ENCODE data around the gene ERCC1.

Gene ERCC1

DNA sequence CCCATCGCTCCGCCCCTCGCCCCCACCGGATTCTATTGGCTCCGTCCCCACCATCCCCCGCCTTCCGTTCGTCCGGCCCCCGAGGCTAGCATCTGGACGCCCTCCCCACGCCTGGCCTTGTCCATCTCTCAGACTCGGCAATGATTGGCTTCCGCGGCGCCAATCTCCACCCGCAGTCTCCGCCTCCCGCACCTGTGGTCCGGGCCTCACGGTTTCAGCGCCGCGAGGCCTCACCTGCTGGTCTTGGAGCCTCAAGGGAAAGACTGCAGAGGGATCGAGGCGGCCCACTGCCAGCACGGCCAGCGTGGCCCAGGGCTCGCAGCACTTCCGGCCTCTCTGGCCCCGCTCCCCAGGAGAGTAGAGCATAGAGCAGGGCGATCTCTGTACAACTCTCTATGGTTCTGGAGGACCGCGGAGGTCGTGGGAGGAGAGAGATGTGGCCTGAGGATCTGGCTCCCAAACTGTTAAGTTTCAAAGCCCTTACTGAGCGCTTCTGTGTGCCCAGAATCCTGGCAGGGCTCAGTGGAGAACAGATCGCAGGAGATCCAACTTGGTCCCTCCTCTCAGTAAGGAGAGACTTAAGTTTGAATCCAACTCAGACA is at the start of gene ERCC1:
ERCC1 (minus strand) TSS at position 329 of the 602 bp plus-strand sequence. CDS start 543 bp downstream, outside the sequence.
- DNase-seq (ENCODE audit: low spot score): peak; percentile 96

DNA sequence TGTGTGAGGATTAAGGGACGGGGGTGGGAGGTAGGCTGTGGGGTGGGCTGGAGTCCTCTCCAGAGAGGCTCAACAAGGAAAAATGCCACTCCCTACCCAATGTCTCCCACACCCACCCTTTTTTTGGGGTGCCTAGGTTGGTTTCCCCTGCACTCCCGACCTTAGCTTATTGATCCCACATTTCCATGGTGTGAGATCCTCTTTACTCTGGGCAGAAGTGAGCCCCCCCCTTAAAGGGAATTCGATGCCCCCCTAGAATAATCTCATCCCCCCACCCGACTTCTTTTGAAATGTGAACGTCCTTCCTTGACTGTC is 49.6 kb upstream of the ERCC1 start:
- DNase-seq (ENCODE audit: low spot score): peak; percentile 12

DNA sequence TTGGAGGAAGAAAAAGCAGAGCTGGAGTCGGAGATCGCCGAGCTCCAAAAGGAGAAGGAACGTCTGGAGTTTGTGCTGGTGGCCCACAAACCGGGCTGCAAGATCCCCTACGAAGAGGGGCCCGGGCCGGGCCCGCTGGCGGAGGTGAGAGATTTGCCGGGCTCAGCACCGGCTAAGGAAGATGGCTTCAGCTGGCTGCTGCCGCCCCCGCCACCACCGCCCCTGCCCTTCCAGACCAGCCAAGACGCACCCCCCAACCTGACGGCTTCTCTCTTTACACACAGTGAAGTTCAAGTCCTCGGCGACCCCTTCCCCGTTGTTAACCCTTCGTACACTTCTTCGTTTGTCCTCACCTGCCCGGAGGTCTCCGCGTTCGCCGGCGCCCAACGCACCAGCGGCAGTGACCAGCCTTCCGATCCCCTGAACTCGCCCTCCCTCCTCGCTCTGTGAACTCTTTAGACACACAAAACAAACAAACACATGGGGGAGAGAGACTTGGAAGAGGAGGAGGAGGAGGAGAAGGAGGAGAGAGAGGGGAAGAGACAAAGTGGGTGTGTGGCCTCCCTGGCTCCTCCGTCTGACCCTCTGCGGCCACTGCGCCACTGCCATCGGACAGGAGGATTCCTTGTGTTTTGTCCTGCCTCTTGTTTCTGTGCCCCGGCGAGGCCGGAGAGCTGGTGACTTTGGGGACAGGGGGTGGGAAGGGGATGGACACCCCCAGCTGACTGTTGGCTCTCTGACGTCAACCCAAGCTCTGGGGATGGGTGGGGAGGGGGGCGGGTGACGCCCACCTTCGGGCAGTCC is 49.0 kb upstream of the ERCC1 start:
- peak; percentile 11 for DNase-seq (ENCODE audit: low spot score)

DNA sequence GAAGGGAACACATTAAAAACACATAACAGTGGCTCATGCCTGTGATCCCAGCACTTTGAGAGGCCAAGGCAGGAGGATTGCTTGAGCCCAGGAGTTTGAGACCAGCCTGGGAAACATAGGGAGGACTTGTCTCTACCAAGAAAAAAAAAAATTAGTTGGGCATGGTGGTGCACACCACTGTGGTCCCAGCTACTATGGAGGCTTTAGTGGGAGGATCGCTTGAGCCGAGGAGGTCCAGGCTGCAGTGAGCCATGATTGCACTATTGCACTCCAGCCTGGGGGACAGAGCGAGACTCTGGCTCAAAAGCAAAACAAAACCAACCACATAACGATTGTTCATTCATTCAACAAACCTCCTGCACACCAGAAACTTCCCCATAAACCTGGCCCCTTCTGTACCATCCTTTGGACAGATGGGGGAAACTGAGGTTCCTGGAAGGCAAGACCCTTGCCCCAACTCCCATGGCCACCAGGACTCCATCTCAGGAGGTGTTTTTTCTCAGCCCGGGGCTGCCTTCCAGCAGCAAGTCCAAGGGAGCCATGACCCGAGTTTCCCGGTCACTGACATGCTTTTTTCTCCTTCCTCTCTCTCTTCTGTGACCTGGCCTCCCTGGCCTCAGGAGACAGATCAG is 48.3 kb upstream of the ERCC1 start:
- peak; percentile 6 for DNase-seq (ENCODE audit: low spot score)

DNA sequence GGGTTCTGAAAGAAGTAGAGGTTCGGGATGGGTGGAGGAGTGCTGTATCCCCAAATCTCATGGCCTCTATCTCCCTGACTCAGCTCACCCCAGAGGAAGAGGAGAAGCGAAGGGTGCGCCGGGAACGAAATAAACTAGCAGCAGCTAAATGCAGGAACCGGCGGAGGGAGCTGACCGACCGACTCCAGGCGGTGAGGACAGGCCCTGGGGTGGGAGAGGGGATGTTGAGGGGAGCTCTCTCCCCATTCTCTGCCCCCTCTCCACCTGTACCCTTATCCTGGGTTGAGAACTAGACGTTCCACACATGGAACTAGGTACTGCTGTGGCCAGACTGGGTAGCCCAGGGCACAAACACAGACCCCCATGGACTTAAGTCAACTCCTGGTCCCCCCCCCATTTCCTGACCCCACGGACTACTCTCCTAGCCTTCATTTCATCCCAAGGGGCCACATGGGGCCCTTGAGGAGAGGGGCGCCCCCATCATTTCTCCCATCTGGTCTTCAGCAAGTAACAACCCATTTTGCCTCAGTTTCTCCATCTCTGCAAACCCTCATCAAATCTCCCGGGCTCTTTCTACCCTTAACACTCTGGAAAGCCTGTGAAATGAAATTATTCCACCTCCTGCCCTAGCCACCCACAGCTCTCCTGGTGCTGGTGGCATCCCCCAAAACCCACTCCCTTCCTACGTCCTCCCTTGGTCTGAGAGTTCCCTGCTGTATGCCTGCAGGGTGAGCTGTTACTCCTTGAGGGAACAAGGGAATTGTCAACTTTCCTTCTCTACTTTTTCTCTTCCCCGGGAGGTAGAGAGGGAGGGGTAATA is 47.6 kb upstream of the ERCC1 start:
- peak; percentile 6 for DNase-seq (ENCODE audit: low spot score)

DNA sequence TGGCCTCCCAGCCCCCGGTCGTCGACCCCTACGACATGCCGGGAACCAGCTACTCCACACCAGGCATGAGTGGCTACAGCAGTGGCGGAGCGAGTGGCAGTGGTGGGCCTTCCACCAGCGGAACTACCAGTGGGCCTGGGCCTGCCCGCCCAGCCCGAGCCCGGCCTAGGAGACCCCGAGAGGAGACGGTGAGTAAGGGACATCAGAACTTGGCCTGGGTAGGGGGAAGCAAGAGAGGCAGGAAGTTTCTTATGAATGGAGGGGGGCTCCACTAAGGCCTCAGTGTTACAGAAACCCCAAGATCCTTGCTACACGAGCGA is 47.0 kb upstream of the ERCC1 start:
- DNase-seq (ENCODE audit: low spot score): peak; percentile 9

DNA sequence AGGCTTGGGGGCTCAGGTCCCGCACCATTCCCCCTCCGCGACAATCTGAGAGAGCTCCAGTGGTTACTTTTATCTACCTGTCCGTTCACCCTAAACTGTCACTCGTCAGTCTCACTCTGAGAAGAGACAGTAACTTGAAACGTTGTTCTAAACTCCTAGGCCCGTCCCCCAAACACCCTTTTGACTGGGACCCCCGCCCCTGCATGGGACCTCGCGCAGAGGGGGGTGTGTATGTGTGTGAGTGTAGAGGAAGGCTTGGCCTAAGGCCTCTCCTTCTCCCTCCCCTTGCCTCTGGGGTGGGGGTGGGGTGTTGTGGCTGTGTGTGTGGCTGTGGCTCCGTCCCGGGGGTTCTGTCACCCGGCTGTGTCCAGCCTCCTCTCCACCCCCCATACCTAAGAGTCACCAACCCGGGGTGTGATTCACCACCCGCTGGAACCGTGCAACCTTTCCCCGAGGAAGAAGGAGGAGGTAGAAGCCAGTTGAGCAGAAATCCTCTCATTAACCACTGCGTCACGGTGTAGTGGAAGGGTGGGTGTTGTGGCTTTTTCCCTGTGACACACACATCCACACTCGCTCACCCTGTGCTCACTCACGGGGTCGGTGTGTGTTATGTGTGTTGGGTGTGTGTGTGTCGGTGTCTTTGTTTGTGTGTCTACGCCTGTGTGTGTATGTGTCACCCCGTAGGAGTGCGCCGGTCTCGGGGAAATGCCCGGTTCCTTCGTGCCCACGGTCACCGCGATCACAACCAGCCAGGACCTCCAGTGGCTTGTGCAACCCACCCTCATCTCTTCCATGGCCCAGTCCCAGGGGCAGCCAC is 46.4 kb upstream of the ERCC1 start:
- no peak for DNase-seq (ENCODE audit: low spot score)

DNA sequence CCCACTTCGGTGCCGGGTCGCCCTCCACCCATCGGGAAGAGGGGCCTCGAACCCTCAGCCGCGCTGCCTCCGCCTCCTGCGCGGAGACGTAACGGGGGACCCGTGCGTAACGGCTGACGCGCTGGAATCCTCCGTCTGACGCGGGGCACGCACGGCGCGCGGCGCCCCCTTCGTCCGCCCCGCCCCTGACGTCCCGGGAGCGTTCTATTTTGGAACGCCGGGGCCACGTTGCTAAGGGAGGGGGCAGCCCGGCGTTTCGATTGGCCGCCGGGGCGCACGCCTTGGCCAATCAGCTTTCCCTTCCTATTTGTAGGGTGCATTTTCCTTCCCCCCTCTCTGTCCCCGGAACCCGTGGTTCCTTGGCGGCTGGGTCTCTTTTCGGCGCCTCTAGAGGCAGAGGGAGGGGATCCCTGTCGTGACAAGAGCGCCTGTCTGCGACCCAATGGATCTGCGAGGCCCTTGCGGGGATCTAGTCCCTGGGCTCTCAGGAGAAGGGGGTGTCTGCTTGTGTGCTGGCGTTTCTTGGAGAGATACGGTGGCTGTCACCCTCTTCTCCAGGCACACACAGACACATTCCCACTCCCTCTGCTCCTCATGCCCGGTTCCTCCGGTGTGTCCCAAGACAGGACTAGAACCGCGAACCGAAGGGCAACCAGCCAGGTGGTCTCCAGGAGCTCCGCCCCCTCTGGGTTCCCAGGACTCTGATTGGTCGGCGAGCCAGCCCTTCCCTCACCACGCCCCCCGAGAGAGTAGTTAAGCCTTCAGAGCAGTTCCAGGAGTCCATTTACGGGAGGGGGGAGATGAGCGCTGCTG is 45.6 kb upstream of the ERCC1 start:
- DNase-seq (ENCODE audit: low spot score): peak; percentile 90

DNA sequence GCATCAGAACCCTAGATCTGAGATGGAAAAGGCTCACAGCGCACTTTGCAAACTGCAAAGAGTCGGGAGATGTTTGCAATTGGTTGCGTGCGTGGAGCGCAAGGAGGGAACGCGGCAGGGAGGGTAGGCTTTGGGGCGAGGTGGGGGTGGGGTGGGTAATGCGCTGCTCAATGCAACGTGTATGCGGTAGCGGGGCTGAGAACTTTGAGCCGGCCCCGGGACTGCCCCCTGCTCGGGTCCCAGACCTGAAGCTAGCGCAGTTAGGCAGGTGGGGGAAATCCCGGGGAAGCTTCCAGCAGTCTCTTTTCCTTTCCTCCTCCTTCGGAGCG is 45.0 kb upstream of the ERCC1 start:
- no peak for DNase-seq (ENCODE audit: low spot score)

DNA sequence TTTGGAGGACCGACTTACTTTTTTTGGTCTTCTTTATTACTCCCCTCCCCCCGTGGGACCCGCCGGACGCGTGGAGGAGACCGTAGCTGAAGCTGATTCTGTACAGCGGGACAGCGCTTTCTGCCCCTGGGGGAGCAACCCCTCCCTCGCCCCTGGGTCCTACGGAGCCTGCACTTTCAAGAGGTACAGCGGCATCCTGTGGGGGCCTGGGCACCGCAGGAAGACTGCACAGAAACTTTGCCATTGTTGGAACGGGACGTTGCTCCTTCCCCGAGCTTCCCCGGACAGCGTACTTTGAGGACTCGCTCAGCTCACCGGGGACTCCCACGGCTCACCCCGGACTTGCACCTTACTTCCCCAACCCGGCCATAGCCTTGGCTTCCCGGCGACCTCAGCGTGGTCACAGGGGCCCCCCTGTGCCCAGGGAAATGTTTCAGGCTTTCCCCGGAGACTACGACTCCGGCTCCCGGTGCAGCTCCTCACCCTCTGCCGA is 44.5 kb upstream of the ERCC1 start:
- DNase-seq (ENCODE audit: low spot score): no peak

DNA sequence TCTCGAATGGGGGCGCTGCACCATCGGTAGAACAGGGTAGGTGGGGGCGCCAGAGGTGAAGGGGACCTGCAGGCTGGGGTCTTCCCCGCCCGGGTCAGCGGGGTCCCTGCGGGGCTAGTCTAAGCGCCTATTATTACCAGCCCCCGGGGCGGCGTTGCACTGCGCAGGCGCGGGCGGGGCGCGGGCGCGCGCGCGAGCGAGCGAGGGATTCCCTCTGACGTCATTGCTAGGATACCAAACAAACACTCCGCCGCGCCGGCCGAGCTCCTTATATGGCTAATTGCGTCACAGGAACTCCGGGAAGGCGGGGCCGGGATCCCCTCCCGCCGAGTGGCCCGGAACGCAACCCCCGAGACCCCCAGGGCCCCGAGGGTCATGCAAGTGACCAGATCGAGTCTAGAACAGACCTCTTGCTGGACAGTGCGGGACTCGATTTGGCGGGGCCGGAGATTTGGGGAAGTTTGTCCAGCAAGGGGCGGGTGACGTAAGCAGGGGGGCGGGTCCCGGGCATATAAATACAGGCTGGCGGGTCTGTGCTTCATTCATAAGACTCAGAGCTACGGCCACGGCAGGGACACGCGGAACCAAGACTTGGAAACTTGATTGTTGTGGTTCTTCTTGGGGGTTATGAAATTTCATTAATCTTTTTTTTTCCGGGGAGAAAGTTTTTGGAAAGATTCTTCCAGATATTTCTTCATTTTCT is 43.9 kb upstream of the ERCC1 start, which contains the start of gene FOSB:
FOSB (plus strand) TSS at position 541 of the 703 bp plus-strand sequence. CDS start 591 bp downstream, outside the sequence.
- peak; percentile 99 for DNase-seq (ENCODE audit: low spot score)

DNA sequence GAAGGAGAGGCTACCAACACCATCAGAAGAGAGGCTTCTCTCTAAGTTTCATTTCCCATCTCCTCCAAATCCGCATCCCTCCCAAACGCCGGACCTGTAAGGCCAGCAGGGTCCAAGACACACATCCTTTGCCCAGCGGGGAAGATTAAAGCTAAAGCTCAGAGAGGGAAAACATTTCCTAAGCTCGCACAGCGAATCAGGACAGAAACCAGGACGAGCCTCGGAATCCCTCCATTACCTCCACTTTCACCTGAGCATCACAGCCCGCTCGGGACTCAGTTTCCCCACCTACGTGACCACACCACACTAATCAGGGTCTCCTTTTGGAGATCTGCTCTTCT is 43.4 kb upstream of the ERCC1 start:
- DNase-seq (ENCODE audit: low spot score): no peak

DNA sequence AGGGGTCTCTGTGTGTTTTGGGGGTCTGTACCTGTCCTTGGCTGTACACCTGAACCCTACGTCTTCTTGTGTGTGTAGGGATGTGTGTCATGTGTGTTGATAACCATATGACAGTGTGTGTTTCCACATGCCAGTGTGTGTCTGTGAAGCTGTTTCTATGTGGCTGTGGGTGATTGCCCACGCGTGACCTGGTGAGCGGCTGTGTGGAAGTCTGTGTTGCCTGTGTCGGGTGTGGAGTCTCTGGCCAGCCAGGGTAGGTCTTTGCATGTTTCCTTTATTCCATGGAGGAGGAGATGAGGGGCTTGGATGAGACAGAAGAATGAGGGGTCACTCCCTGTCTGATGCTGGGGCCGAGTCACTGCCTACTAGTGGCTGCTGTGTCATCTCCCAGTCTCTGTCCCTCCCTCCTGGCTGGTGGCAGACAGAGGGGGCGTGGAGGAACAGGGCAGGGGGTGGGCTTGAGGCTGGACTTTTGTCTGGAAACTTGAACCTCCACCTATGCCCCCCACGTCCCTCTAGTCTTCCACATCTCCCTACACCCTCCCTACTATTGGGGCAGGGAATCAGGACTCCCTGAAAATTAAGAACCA is 41.2 kb upstream of the ERCC1 start:
- DNase-seq (ENCODE audit: low spot score): peak; percentile 5

DNA sequence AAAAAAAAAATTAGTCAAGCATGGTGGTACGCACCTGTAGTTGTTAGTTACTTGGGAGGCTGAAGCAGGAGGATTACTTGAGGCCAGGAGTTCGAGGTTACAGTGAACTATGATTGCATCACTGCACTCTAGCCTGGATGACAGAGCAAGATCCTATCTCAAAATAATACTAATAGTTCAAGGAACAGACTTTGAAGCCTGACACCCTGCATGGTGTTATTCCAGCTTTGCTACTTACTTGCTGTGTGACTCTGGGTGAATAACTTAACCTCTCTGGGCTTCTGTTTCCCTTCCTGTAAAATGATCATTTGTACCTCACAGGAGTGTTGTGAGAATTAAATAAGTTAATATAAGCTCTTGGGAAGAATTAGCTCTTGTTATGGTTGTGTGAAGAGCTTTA is 40.6 kb upstream of the ERCC1 start:
- peak; percentile 6 for DNase-seq (ENCODE audit: low spot score)

DNA sequence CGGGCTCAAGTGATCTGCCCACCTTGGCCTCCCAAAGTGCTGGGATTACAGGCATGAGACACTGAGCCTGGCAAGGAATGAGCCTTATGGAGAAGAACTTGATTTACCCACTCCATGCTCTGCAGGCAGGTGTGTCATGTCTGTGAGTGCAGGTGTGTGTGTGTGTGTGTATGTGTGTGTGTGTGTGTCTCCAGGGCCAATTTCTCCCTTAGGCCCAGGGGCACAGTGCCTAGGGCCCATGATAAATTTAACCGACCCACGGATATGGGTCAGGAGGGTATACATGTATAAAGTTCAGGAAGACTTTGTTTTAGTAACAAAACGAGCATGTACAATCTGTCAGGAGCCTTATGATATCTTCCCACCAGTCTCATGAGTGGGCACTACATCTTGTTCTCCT is 39.5 kb upstream of the ERCC1 start:
- no peak for DNase-seq (ENCODE audit: low spot score)

DNA sequence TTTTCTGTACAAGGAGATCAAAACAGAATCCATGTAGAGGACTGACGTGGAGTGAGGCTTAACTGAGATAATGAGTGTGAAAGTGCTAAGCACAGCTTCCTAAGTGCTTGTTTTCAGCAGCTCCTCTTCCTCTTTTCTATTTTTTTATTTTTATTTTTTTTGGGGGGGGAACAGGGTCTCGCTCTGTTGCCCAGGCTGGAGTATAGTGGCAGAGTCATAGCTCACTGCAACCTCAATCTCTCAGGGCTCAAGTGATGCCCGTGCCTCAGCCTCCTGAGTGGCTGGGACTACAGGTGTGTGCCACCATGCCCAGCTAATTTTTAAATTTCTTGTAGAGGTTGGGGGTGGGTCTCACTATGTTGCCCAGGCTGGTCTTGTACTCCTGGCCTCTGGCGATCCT is 38.5 kb upstream of the ERCC1 start:
- DNase-seq (ENCODE audit: low spot score): no peak

DNA sequence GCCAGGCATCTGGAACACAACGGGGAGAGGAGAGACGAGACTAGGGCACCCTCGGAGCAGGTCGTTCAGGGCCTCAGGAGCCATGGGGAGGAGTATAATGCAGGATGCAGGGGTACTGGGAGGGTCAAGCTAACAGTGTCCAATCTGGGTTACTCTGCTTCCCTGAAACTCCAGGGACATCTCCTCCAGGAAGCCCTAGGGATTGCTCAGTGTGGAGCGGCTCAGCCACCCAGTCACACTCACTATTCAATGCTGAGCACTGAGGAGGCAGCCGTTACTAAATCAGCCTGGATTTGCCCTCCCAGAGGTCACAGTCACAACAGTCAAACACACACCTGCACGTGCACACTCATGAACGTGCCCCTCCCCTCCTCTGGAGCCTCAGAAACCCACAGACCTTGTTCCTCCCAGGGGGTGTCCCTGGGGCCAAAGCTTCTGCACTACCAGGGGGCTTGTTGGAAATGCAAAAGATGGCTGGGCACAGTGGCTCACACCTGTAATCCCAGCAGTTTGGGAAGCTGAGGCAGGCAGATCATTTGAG is 37.2 kb upstream of the ERCC1 start:
- DNase-seq (ENCODE audit: low spot score): no peak

DNA sequence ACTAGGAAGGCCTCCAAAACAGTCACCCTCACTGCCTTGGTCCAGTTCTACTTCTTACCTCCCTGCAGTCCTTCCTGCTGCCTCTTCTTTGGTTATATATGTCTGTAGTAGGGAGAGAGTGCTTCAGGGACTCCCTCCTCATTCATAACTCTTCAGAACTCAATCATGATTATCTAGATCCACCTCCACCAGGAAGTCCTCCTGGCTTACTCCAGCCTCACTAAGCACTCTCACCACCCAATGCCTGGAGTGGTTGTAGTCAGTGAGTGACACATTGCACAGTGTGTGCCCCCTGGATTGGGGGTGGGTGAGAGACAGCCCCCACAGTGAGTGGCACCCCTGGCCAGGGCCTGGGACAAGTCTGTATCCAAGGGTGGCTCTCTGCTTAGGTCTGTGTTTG is 34.1 kb upstream of the ERCC1 start:
- DNase-seq (ENCODE audit: low spot score): no peak

DNA sequence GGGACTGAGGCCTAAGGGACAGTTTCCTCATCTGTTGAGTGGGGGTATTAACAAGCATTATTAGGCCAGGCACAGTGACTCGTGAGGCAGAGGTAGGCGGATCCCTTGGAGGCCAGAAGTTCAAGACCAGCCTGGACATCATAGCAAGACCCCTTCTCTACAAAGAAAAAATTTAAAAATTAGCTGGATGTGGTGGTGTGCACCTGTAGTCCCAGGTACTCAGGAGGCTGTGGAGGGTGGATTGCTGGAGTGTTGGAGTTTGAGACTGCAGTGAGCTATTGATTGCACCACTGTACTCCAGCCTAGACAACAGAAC is 32.7 kb upstream of the ERCC1 start:
- no peak for DNase-seq (ENCODE audit: low spot score)
